Measurements from ENCODE around the gene ALAD. TPM values are rescaled to one million over a fixed set of nuclear protein-coding genes. Genes with fewer than 3 reads are reported as not detected.
"Not testable (repeated sequence)": the region's sequence is repeated elsewhere in the genome, so short reads cannot be mapped to it uniquely, and the experiment has no call there.

The ALAD gene
- 4.5 and 5.1 TPM in 2 replicates for total RNA-seq

DNA sequence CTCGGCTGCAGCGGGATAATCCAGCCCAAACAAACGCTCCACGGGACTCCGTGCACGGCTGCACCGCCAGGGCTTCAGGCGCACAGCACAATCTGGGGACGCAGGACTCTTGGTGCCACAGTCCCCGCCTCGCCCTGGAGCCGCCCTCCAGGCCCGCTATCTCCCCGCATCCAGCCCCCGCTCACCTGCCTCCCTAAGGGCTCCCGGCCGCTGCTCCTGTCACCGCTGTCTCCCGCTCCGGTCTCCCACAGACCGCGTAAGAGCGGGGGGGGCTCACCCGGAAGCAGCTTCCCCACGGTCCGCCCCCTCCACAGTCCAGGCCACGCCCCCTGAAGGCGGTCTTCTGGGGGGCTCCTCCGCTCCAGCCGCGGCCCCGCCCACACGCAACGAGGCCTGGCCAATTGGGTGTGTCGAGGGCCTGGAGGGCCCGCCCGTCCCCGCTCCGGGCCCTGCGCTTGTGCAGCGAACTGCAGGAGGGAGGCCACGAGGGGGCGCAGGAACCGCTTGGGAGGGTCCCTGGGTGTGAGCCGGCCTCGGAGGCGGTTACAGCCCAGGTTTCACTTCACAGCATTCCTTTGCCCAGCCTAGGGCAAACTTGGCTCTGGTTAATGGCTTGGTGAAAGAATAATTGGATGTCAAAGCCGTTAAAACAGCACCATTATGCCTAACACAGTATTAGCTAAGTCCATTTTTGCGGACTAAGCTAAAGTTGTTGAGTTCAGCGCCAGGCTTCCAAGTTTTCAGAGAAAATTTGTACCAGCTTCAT, at the start of gene ALAD:
Gene ALAD, minus strand, starts transcription at position 258 of the 766 bp plus-strand sequence. CDS start 7,725 bp downstream, outside the sequence.
- TF ChIP-seq, protein P1, sequence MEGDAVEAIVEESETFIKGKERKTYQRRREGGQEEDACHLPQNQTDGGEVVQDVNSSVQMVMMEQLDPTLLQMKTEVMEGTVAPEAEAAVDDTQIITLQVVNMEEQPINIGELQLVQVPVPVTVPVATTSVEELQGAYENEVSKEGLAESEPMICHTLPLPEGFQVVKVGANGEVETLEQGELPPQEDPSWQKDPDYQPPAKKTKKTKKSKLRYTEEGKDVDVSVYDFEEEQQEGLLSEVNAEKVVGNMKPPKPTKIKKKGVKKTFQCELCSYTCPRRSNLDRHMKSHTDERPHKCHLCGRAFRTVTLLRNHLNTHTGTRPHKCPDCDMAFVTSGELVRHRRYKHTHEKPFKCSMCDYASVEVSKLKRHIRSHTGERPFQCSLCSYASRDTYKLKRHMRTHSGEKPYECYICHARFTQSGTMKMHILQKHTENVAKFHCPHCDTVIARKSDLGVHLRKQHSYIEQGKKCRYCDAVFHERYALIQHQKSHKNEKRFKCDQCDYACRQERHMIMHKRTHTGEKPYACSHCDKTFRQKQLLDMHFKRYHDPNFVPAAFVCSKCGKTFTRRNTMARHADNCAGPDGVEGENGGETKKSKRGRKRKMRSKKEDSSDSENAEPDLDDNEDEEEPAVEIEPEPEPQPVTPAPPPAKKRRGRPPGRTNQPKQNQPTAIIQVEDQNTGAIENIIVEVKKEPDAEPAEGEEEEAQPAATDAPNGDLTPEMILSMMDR (conservative IDR thresholded peaks at IDR 0.05; ENCODE audit: low read depth, low read length) = peak; percentile 90
- peak within 1 kb of the TSS; percentile 97 for H3K4me3 ChIP-seq (ENCODE audit: low read depth, low read length)
- DNase-seq (ENCODE audit: low read depth) = peak; percentile 61

DNA sequence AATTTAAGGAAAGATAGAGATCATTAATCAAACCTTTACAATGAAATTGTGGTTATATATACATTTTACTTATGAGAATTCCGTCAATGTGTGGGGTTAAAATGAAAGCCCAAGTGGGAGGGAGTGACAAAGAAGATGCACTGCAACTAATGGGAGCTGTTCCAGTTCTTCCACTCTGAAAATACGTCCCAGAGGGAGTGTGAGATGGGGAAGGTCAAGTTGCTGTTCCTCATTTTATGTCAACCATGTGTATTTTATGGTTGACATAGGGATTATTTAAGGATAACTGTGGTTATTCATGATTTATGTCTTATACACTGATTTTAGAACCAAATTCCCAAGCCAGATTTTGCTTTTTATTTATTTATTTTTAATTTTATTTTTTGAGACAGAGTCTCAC, 48.3 kb upstream of the ALAD start:
- no peak overlapping the region for H3K4me3 ChIP-seq (ENCODE audit: low read depth, low read length)
- no peak for DNase-seq (ENCODE audit: low read depth)
- TF ChIP-seq, protein P1 (conservative IDR thresholded peaks at IDR 0.05; ENCODE audit: low read depth, low read length) = no peak

DNA sequence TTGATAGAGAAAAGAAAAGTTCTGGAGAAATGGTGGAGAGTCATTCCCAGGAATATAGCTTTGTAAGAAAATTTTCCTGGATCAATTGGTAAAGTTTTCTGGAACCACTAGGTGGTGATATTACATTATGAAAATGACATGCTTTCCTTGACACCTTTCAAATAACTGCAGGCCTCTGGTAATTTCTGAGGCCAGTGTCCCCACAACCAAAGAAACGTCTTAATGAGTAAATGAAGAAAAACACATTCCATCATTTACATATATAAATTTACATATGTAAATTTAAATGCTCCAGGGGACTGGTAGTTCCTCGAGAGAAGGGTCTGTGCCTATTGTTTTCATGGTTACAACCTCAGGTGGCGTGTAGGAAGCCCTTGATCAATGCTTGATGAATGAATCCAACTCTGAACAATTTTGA, 45.2 kb upstream of the ALAD start:
- no peak for DNase-seq (ENCODE audit: low read depth)
- TF ChIP-seq, protein P1 (conservative IDR thresholded peaks at IDR 0.05; ENCODE audit: low read depth, low read length) = peak; percentile 63
- no peak overlapping the region for H3K4me3 ChIP-seq (ENCODE audit: low read depth, low read length)

DNA sequence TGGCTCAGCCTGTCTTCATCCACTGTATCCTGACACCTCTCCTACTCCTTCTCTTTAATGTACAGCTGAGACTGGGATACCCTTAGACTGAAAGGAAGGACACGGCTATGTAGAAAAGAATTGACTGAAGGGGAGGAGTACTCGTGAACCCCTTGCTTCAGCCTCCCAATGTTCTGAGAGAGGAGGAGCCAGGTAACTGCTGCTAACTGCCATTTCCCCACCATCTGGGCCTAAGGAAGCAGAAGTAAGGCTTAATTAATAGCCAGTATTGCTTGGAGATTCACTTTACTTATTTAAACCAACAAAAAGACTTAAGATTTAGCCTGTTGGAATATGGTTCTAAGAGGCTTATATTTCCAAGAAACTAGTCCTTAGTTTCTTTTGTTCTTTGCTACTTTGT, 43.7 kb upstream of the ALAD start:
- no peak overlapping the region for H3K4me3 ChIP-seq (ENCODE audit: low read depth, low read length)
- DNase-seq (ENCODE audit: low read depth) = no peak
- TF ChIP-seq, protein P1 (conservative IDR thresholded peaks at IDR 0.05; ENCODE audit: low read depth, low read length) = no peak

DNA sequence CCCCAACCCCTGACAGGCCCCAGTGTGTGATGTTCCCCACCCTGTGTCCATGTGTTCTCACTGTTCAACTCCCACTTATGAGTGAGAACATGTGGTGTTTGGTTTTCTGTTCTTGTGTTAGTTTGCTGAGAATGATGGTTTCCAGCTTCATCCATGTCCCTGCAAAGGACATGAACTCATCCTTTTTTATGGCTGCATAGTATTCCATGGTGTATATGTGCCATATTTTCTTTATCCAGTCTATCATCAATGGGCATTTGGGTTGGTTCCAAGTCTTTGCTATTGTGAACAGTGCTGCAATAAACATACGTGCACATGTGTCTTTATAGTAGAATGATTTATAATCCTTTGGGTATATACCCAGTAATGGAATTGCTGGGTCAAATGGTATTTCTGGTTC, 36.6 kb upstream of the ALAD start:
- not testable (repeated sequence) for DNase-seq (ENCODE audit: low read depth); H3K4me3 ChIP-seq (ENCODE audit: low read depth, low read length)

DNA sequence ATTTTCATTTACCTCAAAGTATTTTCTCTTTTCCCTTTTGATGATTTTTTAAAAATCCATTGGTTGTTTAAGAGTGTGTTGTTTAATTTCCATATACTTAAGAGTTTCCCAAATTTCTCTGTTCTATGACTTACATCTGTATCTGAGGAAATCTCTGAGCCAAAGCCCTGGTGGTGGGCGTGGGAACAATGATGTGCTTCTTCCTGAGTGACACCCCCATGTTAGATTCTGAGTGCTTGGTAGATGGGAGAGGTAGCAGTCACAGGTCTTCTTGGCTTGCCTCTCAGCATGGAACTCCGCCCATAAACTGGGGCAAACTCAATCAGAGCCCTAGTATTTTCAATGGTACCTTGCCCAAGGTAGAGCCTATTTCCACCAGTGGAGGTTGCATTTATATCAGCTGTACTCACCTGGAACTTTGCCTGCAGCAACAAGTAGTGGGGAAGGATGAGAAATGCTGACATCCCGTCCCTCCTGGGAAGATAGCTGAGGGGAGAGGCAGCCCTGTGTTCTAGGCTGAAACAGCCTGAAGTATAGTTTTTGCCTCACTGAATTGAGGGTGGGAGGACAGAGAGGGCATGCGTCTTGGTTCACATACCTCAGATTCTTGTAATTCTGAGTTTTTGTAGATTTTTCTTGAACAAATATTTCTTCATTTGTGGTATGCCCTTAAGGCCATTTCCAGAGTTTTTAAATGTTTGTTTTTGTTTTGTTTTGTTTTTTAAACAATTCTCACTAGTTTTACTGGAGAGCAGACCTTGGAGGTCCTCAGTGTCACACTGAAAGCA, 35.8 kb upstream of the ALAD start:
- H3K4me3 ChIP-seq (ENCODE audit: low read depth, low read length) = no peak overlapping the region
- TF ChIP-seq, protein P1 (conservative IDR thresholded peaks at IDR 0.05; ENCODE audit: low read depth, low read length) = no peak
- DNase-seq (ENCODE audit: low read depth) = no peak

DNA sequence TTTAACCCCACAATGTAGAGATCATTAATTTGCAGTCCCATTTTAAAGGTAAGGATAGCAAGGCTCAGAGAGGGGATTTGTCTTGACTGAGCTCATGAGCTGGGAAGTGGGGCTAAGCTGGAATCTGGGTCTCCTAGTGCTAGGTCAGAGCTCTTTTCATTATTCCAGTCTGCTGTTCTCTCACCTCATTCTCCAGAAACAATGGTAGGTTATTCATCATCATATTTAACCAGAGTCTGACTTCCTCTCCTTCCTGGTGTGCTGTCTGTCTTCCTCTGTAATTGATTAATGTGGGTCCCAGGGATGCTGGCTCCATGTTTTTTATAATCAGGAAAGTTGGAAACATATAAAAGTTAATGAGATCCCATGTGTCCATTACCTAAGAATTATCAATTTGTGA, 30.1 kb upstream of the ALAD start:
- TF ChIP-seq, protein P1 (conservative IDR thresholded peaks at IDR 0.05; ENCODE audit: low read depth, low read length) = no peak
- DNase-seq (ENCODE audit: low read depth) = no peak
- no peak overlapping the region for H3K4me3 ChIP-seq (ENCODE audit: low read depth, low read length)
